HG02571 (cell line): ENCODE data around the gene CCDC149.

Source experiments
- ATAC-seq: cut with Tn5 transposase; IDR thresholded peaks from one replicate; pipeline ENCODE4 v1.9.1; 2021; ENCODE audit warnings: mild to moderate bottlenecking, moderate library complexity; ENCODE audit not compliant: unreplicated experiment

The CCDC149 gene

DNA sequence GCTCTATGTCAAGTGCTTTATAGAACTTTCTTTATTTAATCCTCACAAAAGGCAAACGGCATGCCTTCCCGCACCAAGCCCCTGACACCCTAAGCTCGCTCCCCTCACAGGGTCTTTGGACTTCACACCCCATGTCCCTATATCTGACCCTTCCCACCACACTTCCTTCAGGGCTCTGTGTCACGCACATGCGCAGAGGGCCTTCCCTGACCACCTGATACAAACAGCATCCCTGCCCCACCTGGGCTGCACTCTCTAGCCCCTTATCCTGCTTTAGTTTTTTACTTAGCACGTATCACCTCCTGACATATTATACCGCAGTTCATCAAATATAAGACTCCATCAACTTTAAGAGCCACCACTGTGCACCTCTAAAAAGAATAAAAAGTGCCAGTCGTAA, 67.7 kb downstream of the CCDC149 start:
- no peak for ATAC-seq

DNA sequence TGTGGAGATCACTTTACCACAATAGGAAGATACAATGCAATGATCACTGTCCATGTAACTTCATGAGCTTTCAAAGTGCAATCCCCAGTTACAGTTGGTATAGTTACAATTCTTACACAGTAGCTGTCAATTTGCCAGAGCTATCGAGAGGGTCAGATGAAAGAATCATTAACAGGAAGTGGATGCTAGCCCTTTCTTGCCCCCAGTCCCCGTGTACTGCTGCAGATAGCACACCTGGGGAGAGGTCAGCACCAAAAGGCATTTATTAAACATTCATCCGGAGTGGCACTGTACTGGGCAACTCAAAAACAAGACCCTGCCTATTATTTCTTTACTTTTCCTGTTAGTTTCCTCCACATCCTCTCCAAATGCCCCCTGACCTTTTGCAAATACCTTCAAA, 69.7 kb downstream of the CCDC149 start:
- no peak for ATAC-seq

DNA sequence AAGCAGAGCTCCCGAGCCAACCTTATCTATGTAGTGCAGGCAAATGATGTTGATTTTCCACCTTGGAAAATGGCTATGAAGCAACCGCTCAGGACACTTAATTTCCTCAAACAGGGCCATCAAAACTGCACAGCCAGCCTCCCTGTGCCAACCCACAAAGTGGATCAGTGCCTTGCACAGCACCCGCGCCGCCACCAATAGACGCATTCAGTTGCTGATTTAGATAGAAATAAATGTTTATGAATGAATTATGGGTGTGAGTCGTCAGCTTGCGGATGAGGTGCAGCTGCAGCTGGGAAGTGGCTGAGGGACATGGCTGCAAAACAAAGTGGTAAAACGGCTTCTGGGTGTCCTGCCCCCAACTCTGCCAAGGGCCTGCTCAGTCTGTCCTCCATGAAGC, 70.5 kb downstream of the CCDC149 start:
- no peak for ATAC-seq

DNA sequence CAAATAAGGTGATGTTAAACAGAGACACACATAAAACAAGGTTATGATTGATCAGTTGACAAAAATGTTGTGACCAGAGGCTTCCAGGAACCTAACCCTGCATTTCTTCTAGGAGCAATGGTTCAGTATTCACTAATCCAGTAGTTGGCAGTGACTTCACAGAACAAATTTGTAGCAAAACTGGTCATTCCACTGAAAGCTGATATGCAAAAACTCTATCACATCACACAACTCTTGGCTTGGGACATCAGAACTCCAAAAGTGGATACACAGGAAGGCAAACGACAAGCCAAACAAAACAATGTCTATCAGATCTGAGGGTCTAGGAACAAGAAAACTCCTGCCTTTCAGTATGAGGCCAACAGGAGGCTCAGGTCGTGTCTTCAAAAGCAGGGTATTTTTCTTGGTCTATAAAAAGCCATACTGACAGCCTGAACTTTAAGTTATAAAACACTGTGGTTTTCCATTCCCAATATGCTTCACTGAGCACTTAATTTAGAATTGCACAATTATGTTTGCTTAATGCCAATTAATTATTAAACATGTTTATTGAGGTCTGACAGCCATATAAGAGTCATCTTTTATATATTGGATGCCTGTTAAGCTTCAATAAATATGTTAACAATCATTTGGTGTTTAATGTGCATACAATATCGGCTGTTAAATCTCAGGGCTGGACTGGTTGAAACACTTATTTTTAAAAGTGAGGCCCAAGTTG, 71.9 kb downstream of the CCDC149 start:
- ATAC-seq, result no peak

DNA sequence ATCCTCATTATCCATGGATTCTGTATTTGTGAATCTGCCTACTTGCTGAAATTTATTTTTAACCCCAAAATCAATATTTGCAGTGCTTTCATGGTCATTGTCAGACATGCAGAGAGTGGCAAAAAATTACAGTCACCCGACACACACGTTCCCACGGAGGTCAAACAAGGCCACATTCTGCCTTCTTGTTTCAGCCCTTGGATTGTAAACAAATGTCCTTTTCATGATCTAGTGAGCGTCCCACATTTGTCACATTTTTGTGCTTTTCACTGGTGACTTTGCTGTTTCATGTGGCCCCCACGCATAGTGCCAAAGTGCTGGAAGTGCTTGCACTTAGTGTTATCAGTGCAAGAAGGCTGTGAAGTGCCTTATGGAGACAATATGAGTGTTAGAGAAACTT, 72.5 kb downstream of the CCDC149 start:
- no peak for ATAC-seq

DNA sequence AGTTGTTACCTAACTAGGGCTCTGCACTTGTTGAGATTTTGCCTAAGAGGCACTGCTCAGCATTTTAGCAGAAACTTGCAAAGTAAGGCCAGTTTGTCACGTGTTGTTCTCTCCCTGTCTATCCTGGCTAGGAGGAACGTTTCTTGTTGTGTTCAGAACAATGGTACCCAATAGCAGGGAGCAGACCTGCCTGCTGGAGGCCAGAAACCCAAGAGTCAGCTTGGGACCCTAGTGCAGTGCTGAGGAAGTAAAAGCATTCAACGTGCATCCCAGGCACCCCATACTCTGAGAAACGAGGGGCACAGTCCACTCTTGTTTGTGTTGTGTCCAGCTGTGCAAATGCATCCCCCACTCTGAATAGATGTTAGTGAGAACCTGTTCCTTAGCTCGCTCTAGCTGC, 75.1 kb downstream of the CCDC149 start:
- no peak for ATAC-seq

DNA sequence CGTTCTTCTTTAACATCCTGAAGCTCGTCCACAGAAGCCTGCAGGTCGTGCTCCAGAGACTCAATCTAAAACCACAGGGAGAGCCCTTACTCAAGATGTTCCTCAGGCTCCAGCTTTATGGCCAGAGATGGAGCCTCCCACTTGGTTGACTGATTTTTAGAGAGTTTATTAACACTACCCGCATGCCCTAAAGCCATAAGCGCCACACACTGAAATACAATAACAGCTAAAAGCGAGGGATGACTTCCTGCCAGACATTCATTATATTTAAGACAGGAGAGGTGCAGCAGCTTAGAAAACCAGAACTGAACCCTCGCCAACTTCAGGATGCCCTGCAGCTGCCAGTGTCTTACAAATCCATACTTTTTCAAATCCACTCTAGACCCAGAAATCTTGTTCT, 75.5 kb downstream of the CCDC149 start:
- no peak for ATAC-seq

DNA sequence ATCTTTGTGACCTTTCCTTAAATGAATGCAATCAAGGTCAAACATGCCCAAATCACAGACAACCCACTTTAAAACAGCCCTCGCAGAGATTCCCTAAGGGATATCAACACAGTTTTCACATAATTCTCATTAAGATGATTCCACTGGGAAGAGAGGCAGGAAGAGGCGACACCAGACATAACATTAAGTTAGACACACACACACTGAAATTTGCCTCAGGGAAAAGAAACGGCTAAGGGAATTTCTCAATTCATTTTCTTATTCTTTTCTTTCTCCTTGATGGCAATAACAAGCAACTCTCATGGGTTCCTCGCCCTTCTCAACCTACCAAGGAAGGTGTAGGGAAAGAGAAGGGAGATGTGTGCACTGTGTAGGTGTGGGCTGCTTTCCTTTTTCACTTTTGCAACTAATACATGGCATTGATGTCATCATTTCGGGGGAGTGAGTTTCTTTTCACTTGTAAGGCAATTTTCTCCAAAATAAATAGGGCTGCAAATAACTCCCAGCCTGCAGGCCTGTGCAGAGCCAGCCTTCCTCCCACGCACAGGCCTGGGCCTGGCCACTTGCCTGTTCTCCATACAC, 76.1 kb downstream of the CCDC149 start:
- ATAC-seq, result no peak

DNA sequence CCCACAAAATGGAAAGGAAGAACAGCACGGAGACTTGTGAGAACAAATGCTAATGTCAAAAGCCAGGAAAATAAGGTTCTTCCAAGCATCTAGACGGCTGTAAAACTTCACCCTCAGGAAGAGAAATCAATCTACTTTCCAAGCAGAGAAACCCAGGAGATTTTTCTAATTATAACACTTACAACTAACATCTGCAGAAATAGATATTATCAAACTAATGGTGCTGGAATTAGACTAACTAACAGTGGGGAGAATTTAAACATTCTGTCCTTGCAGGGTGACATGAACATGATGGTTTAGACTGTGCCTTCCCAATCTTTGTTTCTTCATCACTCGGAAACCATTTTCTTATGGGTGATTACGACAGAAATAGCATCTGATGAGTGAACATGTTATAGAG, 77.1 kb downstream of the CCDC149 start:
- ATAC-seq, result no peak

DNA sequence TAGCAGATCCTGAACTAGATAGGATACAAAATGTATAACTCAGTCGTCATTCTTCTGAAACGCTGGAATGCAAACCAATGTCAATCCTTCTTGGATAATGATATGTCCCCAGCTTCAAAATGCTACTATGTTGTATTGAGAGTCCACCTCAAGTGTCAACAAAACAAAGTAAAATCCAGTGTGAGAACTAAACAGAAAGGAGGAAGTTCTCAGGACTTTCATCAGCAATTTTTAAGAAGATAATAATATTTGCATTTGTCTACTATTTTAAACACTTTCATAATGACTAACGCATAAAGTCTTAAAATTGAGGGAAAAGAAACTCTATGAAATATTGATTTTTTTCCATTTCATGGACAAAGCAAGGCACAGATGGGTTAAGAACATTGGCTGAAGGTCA, 81.2 kb downstream of the CCDC149 start:
- no peak for ATAC-seq

DNA sequence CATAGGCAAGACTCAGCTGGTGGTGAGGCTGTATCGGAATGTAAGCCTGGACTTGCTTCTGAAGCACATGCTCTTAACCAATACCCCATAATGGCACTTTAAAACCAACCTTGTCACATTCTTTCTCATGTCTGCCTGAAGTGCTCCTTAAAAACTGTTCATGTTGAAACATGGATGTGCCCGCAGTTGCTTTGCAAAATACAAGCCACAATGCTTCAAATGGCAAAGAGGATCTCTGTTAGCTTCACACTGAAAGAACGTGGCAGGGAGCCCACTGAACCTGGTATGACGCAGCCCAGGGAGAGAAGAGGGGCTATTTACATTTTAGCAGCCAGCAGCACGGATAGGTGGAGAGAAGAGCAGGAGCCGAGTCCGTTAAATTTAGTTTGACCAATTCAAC, 88.1 kb downstream of the CCDC149 start:
- no peak for ATAC-seq

DNA sequence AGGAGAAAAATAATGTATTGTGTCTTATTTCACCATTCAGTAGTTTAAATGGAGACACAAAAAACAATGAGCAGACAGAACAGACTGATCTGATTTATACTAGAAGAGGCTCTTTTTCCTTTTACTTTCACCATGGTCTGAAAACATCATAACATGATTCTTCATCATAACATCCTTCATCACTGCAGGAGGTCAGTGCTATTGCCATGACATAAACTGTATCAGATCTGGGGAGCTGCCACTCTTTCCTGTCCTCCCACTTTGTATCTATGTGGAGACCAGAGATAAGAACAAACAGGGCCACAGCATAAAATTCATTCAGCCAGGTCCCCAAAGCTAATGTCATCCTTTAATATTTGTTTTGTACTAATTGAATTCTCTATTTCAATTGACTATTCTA, 92.3 kb downstream of the CCDC149 start:
- ATAC-seq, result no peak

DNA sequence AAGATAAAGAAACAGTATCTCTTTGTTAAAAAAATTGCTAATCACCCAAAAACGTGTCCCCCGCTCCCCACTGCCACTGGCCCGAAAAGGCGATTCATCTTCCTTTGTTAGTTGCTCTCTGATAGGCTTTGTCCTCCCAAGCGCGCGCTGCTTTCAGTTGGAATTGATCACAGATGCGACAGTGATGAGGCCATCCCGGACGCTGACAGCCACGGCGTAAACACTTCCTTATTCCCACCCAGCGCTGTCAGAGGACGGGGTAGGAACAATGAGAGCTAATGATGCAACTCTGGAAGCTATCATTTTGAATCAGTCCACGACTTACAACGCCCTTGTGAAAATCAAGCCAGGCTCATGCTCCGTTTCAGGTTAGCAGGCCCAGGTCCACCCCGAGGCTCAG, 96.0 kb downstream of the CCDC149 start:
- ATAC-seq, result no peak

DNA sequence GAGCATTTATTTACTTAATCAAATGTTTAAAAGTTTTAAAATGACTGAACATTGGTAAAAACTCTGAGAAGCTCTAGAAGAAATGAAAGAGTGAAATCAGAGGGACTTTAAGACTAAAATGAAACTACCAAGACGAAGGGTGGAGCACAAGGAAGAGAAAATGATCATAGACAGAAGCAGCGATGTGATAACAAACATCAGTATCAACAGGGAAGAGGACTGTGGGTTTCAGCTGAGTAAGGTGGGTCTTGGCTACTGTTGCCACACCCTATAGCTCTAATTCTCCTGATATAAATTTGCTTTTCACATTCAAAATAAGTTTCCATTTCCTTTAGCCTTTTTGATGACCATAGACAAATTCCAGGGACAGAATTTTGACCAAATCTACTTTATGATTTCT, 99.1 kb downstream of the CCDC149 start:
- ATAC-seq, result no peak

DNA sequence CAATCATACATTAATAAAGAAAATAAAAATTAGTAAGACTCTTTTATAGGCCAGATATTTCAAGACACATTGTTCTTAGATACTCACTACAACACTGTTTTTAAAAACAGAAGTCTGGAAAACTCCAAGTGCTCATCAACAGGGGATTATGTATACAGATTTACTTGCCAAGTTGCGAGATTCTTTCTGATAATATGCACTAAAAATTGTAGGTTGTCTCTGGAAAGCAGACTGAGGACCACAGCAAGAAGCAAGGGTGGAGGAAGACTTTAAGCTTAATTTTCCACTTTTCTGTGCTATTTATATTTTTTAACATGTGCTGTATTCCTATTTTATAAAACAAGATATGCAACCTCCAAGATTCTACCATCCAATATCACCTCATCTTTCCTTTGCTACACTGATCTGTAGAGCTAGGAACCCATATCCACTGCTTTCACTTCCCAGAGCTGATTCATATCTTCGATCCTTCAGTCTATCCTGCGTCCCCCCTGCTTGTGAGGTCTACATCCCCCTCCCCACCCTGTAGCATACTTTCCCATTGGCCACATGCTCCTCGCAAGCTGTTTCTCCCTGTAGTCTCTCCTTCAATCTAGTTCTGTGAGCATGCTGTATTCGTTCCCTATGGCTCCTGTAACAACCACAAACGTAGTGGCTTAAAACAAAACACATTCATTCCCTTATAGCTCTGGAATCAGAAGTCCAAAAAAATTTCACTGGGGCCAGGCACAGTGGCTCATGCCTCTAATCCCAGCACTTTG, 101.8 kb downstream of the CCDC149 start:
- no peak for ATAC-seq

DNA sequence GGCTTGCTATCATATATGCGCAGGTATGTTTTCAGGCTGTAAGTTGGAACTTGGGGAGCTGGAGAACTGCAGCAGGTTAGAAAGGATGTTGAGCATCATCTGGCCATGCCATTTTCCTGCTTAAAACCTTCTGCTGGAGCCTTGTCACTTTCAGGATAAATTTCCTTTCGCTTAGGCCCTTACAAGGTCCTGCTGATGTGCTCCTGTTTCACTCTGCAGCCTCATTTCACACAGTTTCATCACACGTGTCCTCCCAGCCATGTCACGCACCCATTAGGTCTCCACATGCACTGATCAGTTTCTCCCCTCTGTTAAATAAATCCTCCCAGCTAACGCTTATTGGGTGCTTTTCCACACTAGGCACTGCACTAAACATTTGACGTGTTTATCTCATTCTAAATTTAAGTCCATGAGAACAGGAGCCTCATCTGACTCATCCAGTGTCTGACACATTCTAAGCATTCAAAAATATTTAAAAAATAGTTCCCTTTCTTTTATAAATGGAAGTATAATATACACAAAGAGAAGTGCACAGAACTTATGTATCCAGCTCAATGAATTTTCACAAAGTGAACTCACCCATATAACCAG, 102.9 kb downstream of the CCDC149 start:
- no peak for ATAC-seq

DNA sequence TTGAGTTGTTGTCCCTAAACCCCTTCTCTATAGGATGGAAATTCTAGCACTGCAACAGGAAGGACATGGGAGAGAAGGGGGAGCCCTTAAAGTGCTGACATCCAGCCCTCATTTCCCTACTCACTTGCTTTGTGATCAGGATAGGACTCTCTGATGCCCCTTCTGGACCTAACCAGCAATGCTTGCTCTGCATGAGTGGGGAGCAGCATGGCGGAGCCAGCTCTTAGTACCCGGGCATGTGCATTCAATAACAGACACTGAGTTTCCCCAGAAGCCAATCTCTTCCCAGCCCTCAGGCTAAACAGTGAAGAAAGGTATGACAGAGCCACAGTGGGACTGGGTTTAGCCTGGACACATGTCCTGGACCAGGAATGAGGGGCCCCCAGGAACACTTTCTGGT, 103.5 kb downstream of the CCDC149 start:
- ATAC-seq, result no peak

DNA sequence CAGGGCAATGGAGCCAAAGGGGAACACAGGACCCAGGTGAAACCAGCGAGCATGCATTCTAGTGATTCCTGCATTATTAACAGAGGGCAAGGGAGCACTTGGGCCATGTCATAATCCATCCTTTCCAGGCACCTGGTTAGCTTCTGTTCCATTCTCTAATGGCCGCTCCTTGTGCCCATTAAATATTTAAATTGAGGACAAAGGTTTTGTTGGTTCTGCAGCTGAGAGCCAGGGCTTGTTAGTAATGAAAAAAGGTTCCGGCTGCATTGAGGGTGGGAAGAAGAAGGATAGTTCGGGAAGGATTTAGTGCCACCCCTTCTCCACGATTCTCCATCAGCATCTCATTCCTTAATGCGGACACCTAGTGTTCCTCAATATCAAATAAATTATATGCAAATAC, 103.9 kb downstream of the CCDC149 start:
- no peak for ATAC-seq

DNA sequence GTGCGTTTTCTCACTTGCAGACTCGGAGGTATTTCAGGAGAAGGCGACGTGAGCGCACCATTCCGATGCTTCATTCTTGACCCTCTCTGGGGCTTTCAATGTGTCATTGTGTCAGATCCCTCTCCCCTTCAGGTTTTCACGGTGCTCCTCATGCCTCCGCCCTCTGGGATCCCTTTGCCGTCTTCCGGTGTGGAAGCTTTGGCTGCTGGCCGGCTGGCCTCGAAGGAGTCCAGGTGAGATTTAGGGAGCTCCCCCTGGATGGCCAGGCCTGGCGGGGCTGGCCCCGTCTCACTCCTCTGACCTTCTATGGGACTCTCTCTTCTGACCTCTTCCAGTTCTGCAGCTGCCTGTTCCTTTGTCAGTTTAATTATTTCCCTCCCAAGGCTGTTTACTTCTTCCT, 104.6 kb downstream of the CCDC149 start:
- ATAC-seq, result no peak

DNA sequence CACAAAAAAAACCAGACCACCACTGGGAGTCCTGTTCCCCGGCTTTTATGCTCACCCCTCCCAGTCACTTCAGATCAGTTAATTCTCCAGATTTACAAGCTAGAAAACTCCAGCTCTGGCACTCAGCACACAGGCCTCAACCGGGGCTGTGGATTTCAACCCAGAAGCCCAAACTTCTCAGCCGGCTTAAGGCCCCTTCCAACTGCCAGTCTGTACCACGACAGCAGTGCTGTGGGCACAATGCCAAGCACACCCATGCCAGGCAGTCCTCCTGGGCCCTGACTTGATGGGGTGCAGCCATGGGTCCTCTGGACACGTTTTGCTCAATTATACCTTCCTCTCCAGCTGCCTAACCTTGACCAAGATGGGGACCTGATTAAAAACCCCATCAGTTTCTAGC, 105.2 kb downstream of the CCDC149 start:
- ATAC-seq, result no peak

DNA sequence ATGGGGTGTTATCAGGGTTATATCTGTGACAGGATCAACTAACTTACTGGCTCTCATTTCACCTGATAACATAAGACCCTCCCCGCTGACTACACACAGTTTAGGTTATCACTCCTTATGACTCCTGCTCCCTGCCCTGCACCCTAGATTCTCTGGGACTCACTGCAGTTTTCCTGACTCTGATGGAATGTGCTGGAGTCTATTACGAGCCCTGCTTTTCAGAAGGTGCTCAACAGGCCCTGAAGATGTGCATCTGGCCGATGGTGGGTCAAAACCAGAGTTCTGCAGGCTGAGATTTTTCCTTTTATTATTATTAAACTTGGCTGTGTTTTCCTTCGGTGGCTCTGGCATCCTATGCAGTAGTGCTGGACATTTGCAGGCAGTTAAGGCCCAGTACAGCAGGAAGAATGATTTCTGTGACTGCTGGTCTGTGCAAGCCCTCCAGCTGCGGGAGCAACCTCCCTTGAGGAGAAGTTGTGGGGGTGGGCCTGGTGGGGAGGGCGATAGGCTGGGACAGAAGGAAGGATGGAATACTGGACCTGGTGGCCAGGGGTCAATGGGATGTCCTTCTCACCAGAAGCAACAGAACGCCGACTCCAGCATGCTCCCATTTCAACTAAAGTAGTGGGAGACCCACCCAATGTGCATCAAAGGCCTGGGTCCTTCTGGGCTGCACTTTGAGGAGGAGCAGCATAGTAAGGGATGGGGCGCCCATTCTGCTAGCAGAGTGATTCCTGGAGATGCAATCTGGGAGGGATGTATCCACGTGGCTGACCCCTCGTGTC, 106.4 kb downstream of the CCDC149 start:
- ATAC-seq, result no peak
